DOHH2 (cell line): ENCODE data around the gene KDM6B.

Source experiments
- H3F3A ChIP-seq: fragments of 200-600 bp; sonication (generic), shearing (Covaris generic); 2 replicates; pipeline ENCODE4 v1.6.0; 2016; ENCODE audit warnings: antibody characterized with exemption, mild to moderate bottlenecking; ENCODE audit not compliant: control insufficient read depth, insufficient read depth
- H3K27ac ChIP-seq: fragments of 200-600 bp; sonication (generic); 2 replicates; pipeline ENCODE4 v1.5.1; 2014; ENCODE audit warnings: low read depth, mild to moderate bottlenecking, low read length, moderate library complexity
- H3K27me3 ChIP-seq: fragments of 200-600 bp; sonication (generic); 2 replicates; pipeline ENCODE4 v1.6.1; 2014; ENCODE audit warnings: mild to moderate bottlenecking, low read length, mixed read lengths; ENCODE audit not compliant: control insufficient read depth
- H3K36me3 ChIP-seq: fragments of 200-600 bp; sonication (generic); 2 replicates; pipeline ENCODE4 v1.6.1; 2014; ENCODE audit warnings: mild to moderate bottlenecking, low read length, moderate library complexity, mixed read lengths; ENCODE audit not compliant: control insufficient read depth
- H3K4me1 ChIP-seq: fragments of 200-600 bp; sonication (generic); 2 replicates; pipeline ENCODE4 v1.6.1; 2014; ENCODE audit warnings: mild to moderate bottlenecking, low read length, mixed read lengths; ENCODE audit not compliant: control insufficient read depth
- H3K4me2 ChIP-seq: fragments of 200-600 bp; sonication (generic); 2 replicates; pipeline ENCODE4 v1.6.0; 2014; ENCODE audit warnings: mild to moderate bottlenecking, low read length, moderate library complexity
- H3K4me3 ChIP-seq: fragments of 200-600 bp; sonication (generic); 2 replicates; pipeline ENCODE4 v1.5.1; 2014; ENCODE audit warnings: mild to moderate bottlenecking, low read length, mixed read lengths
- H3K79me2 ChIP-seq: fragments of 200-600 bp; sonication (generic); 2 replicates; pipeline ENCODE4 v1.6.1; 2014; ENCODE audit warnings: mild to moderate bottlenecking, low read length, mixed read lengths; ENCODE audit not compliant: control insufficient read depth
- H3K9me2 ChIP-seq: fragments of 200-600 bp; sonication (generic); replicated peaks from 2 replicates; pipeline ENCODE4 v1.6.1; 2014; ENCODE audit warnings: mild to moderate bottlenecking, low read length, mixed read lengths; ENCODE audit not compliant: control insufficient read depth
- H3K9me3 ChIP-seq: fragments of 200-600 bp; sonication (generic); 2 replicates; pipeline ENCODE4 v1.6.1; 2014; ENCODE audit warnings: antibody characterized with exemption, low read length, mixed read lengths; ENCODE audit not compliant: control insufficient read depth, insufficient read depth
- H4K20me1 ChIP-seq: fragments of 200-600 bp; sonication (generic); 2 replicates; pipeline ENCODE4 v1.6.0; 2014; ENCODE audit warnings: low read depth, mild to moderate bottlenecking, antibody characterized with exemption, low read length, moderate library complexity; ENCODE audit not compliant: control insufficient read depth, insufficient read depth
- CTCF ChIP-seq: fragments of 200-600 bp; sonication (generic); IDR thresholded peaks from one replicate; pipeline ENCODE4 v1.5.1; 2014; ENCODE audit warnings: antibody characterized with exemption, mild to moderate bottlenecking, low read depth, low read length; ENCODE audit not compliant: poor library complexity, severe bottlenecking
- EZH2phosphoT487 ChIP-seq: fragments of 200-600 bp; sonication (generic); IDR thresholded peaks from 2 replicates; pipeline ENCODE4 v1.6.1; 2017; ENCODE audit warnings: borderline replicate concordance, mild to moderate bottlenecking, antibody characterized with exemption, low read length, moderate library complexity, mixed read lengths

The KDM6B gene

GRCh38 chr17:7882068-7882467, 48.1 kb downstream of the KDM6B start:
- H3K9me3 ChIP-seq: no peaks in the 10 kb centered on the region
- H3K27me3 ChIP-seq: no peaks in the 10 kb centered on the region
- peaks cover 70% of the 10 kb centered on the region for H3K36me3 ChIP-seq
- H3K9me2 ChIP-seq: no peaks in the 10 kb centered on the region
- H3K4me1 ChIP-seq: peaks cover 58% of the 10 kb centered on the region
- peaks cover 58% of the 10 kb centered on the region for H3K79me2 ChIP-seq
- TF ChIP-seq CTCF (no peak), EZH2phosphoT487 (no peak)
- H3K27ac ChIP-seq: peak overlapping the region; percentile 87
- peak overlapping the region; percentile 75 for H3K4me3 ChIP-seq
- H3K4me2 ChIP-seq: peak overlapping the region; percentile 96
- H3F3A ChIP-seq: peaks cover 45% of the 10 kb centered on the region
- H4K20me1 ChIP-seq: no peaks in the 10 kb centered on the region

GRCh38 chr17:7882629-7883028, 48.6 kb downstream of the KDM6B start:
- no peak for TF ChIP-seq EZH2phosphoT487
- no peak for TF ChIP-seq CTCF
- Histone ChIP-seq H4K20me1 (no peaks in the 10 kb centered on the region), H3K4me3 (peak overlapping the region; percentile 75), H3K27ac (peak overlapping the region; percentile 87), H3K9me3 (no peaks in the 10 kb centered on the region), H3K9me2 (no peaks in the 10 kb centered on the region), H3K36me3 (peaks cover 67% of the 10 kb centered on the region), H3K27me3 (no peaks in the 10 kb centered on the region), H3K79me2 (peaks cover 61% of the 10 kb centered on the region), H3F3A (peaks cover 47% of the 10 kb centered on the region), H3K4me1 (peaks cover 58% of the 10 kb centered on the region), H3K4me2 (peak overlapping the region; percentile 96)
